Glomerular endothelial cell (primary cell): ENCODE measurements around the gene PLPPR5. TPM values are rescaled to one million over a fixed set of nuclear protein-coding genes. Genes with fewer than 3 reads are reported as not detected.
A peak's percentile ranks its signal among the peaks of the same experiment; 100 is the strongest.
"Not testable (repeated sequence)": the region's sequence is repeated elsewhere in the genome, so short reads cannot be mapped to it uniquely, and the experiment has no call there.

ENCODE experiments used
- DNase-seq: peaks from one replicate; pipeline ENCODE4 v3.0.0-alpha.2; 2011; ENCODE audit warnings: low read depth, low spot score; ENCODE audit errors: extremely low read depth
- total RNA-seq: library from RNA; depleted of rRNA; stranded (reverse); fragments of >200 nt; gene quantifications from 2 replicates; pipeline ENCODE4 v1.2.3, GENCODE V29; 2015

The PLPPR5 gene
- total RNA-seq, 1 donor from 2014 or later, result 0.06 TPM

- no peak for DNase-seq
Measured at GRCh38 chr1:98920441-98921110, 84.1 kb downstream of the PLPPR5 start.

GRCh38 chr1:98919652-98920051 lies 85.0 kb downstream of the PLPPR5 start:
- no peak for DNase-seq

DNA sequence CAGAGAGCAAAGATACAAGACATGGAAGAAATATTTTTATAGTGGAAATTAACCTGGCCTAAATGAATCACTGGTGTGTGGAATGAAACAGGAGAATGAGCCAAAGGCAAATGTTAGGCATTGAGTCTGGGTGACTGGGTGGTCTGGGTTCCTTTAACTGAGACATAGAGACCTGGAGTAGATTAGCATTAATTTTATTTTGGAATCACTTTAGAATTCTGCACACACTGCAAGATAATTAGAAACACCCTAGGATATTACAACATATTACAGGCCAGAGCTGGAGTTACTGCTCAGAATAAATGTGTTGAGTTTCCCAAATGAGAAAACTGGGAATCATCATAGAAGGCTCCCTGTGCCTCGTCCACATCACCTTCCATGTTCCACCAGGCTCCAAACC lies 85.5 kb downstream of the PLPPR5 start:
- no peak for DNase-seq

- DNase-seq, result no peak
Measured at GRCh38 chr1:98914547-98914946, 90.1 kb downstream of the PLPPR5 start.

DNA sequence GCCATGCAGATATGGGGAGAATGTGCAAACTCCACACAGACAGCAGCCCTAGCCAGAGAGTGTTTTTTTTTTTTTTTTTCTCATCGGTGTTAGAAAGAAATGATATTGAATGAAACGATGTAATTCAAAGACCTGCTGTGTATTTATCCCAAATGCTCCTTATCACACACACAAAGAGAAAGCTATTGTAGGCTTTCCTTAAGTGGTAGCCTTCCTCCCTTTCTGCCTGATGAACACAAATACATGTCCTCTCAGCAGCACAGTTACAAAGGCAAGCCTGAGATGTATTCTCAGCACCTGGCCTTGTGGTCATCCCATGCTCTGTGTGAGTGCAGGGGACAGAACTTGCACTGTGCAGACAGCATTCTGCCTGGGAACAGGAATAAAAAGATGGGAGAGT lies 93.8 kb downstream of the PLPPR5 start:
- no peak for DNase-seq

GRCh38 chr1:98908980-98909379 lies 95.7 kb downstream of the PLPPR5 start:
- no peak for DNase-seq

DNA sequence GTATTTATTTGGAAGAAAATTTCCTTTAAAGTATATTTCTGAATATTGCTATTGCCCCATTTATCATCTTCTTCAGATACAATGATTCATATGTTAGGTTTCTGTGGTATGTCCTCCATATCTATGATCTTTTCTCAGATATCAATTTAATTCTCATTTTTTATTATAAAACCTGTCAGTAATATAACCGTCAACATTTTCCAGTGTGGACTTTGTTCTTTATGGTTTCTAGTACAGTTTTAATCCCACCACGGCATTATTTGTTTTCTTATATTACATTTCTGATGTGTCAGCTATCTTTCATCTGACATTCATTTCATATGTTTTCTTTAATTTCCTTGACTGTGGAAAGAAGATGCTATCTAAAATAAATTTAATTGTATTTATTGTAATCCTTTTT lies 97.9 kb downstream of the PLPPR5 start:
- DNase-seq, result no peak

DNA sequence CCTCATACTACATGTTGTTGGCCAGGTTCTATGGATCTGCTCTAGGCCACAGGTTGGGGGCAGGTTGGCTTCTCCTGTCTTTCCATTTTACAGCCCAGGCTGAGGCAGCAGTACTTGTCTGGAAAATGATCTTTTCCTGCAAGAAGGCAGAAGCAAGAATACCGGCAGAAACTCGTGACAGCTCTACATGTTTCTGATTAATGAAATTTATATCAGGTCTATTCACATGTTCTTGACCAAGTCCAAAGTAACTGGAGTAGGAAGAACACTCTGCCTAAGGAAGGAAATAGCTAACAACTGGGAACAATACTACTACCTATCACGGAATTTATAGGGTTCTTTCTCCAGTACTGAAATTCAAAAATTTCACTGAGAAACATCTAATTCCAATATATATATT lies 98.3 kb downstream of the PLPPR5 start:
- DNase-seq, result peak; percentile 45

DNA sequence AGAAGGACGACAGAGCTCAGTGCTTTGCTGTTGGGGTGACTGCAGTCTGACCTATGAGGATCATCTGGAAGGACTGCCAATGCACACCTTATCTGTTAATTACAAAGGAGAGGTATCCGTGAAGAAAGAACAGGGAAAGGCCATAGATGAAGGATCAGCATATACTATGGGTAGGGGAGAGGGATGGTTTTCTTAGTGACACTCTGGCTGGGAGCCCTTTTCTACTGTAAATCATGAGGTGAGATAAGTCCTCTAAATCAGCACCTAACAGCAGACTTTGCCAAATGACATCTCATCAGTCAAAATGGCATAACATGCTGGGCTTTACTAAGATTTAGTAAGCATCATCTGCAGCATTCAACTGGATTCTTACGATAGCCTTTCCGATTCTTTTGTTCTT lies 100.0 kb downstream of the PLPPR5 start:
- no peak for DNase-seq

DNA sequence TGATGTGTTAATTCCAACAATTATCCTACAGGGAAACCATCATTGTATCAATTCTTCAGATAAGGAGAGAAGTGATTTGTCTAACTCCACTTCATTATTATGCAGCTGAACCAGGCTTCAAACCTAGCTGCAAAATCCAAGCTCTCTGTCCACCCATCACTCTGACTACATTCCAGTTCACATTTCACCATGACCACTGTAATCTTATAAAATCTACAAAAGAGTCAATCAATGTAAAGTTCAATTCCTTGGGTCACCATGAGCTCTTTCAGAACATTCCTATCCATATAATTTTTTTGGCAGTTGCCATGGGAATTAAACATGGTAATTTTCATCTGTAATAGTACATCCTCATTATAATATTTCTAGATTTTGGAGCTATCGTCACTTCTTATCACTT lies 100.9 kb downstream of the PLPPR5 start:
- DNase-seq, result no peak

GRCh38 chr1:98903261-98903660 lies 101.4 kb downstream of the PLPPR5 start:
- peak; percentile 84 for DNase-seq

DNA sequence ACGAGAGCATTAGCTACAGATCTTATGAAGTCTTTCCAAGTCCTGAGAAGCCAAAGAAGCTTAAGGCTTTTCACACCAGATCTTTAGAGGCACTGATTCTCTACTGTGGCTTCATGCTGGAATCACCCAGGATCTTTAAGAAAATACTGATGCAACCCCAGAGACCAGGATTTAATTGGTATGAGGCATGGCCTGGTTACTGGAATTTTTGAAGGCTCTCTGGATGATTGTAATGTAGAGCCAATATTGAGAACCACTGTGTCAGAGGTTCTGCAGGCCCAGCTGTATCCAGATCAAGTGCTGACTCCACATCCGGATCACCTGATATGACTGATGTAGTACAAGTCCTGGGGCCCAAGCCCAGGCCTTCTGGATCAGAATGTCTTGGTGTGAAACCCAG lies 105.7 kb downstream of the PLPPR5 start:
- DNase-seq, result no peak

- DNase-seq, result no peak
Measured at GRCh38 chr1:98897479-98897878, 107.2 kb downstream of the PLPPR5 start.

GRCh38 chr1:98896711-98897445 lies 107.8 kb downstream of the PLPPR5 start:
- DNase-seq, result no peak

DNA sequence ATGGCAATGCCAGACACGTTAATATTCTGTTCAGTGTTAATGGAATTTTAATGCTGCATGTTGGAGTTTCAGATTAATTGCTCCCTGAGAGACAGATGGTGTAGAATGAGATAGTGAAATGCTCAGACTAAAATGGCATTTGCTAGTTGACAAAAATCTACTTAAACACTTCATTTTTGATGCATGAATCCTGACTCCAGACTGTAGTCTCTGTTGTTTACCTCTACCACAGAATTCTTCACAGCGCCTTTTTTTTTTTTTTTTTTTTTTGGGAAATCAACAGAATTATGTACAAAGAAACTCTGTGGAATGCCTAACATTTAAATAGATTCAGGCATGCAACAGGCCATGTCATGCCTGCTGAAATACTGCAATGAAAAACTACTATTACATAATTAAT lies 111.3 kb downstream of the PLPPR5 start:
- DNase-seq, result no peak

GRCh38 chr1:98888869-98889268 lies 115.8 kb downstream of the PLPPR5 start:
- DNase-seq, result no peak

GRCh38 chr1:98887507-98887906 lies 117.2 kb downstream of the PLPPR5 start:
- DNase-seq, result no peak

DNA sequence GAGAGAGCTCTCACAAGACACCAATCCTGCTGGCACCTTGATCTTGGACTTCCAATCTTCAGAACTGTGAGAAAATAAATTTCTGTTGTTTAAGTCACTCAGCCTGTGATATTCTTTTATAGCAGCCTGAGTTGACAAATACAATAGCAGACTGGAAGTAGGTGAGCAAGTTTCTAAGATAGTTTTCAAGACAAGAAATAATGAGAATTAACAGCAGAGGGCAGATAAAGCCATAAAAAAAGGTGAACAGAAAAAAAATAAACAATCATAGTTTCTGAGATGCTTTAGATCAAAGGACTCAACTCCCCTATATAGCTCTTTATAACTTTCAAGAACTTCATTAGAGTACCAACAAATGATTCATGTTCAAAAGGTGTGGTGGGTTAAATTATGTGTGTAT lies 119.8 kb downstream of the PLPPR5 start:
- no peak for DNase-seq

GRCh38 chr1:98881901-98882300 lies 122.8 kb downstream of the PLPPR5 start:
- no peak for DNase-seq

DNA sequence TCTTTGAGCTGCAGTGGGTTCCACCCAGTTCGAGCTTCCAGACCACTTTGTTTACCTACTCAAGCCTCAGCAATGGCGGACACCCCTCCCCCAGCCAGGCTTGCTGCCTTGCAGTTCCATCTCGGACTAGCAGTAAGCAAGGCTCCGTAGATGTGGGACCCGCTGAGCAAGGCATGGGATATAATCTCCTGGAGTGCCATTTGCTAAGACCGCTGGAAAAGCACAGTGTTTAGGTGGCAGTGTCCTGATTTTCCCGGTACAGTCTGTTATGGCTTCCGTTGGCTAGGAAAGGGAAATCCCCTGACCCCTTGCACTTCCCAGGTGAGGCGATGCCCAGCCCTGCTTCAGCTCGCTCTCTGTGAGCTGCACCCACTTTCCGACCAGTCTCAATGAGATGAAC lies 123.4 kb downstream of the PLPPR5 start:
- DNase-seq, result not testable (repeated sequence)

DNA sequence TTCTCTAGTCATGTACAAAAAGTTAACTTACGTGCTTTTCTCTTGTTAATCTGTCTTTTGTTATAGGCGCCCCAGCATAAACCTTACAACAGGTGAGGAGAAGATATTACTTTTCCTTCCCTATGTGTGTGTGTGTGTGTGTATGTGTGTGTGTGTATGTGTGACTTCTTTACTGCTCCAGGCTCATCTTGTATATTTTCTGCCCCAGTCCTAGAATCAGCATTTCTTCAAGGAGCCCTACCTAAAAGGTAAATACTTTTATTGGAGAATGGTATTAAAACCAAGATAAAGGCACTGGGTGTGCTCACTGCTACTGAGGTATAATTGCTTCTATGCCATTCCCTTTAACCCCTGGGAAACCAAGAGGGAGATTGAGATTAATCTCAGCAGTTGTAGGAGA lies 129.8 kb downstream of the PLPPR5 start:
- no peak for DNase-seq
